RPMI7951 (cell line): ENCODE measurements around the gene PDE9A. TPM values are rescaled to one million over a fixed set of nuclear protein-coding genes. Genes with fewer than 3 reads are reported as not detected.

ENCODE experiments used
- DNase-seq: peaks from one replicate; pipeline ENCODE4 v3.0.0-alpha.2; 2012; ENCODE audit warnings: low read depth
- total RNA-seq: library from RNA; depleted of rRNA; stranded (reverse); fragments of >200 nt; shearing (Covaris generic); gene quantifications from 2 replicates; pipeline ENCODE4 v1.2.3, GENCODE V29; 2014

Gene PDE9A
- total RNA-seq, 1 experiment from 2014 or later: not detected

- no peak for DNase-seq
These were observed 4.4 kb downstream of the PDE9A start for GRCh38 chr21:42657676-42658319.

GRCh38 chr21:42658320-42659105, 5.1 kb downstream of the PDE9A start:
- DNase-seq: no peak

GRCh38 chr21:42659416-42660117, 6.1 kb downstream of the PDE9A start:
- DNase-seq: no peak

GRCh38 chr21:42660118-42660470, 6.7 kb downstream of the PDE9A start:
- no peak for DNase-seq

- no peak for DNase-seq
These were observed 8.4 kb downstream of the PDE9A start for GRCh38 chr21:42661688-42662429.

- DNase-seq: no peak
These were observed 9.2 kb downstream of the PDE9A start for GRCh38 chr21:42662430-42663199.

- no peak for DNase-seq
These were observed 9.9 kb downstream of the PDE9A start for GRCh38 chr21:42663200-42663750.

- DNase-seq: no peak
These were observed 10.6 kb downstream of the PDE9A start for GRCh38 chr21:42663860-42664535.

GRCh38 chr21:42664614-42665013, 11.2 kb downstream of the PDE9A start:
- DNase-seq: no peak

- DNase-seq: no peak
These were observed 11.6 kb downstream of the PDE9A start for GRCh38 chr21:42665026-42665425.

GRCh38 chr21:42665484-42665883, 12.1 kb downstream of the PDE9A start:
- no peak for DNase-seq

GRCh38 chr21:42666023-42666747, 12.8 kb downstream of the PDE9A start:
- no peak for DNase-seq

GRCh38 chr21:42666925-42667324, 13.5 kb downstream of the PDE9A start:
- DNase-seq: no peak

- no peak for DNase-seq
These were observed 15.0 kb downstream of the PDE9A start for GRCh38 chr21:42668298-42668992.

- no peak for DNase-seq
These were observed 15.6 kb downstream of the PDE9A start for GRCh38 chr21:42669041-42669440.

GRCh38 chr21:42670058-42670880, 16.8 kb downstream of the PDE9A start:
- DNase-seq: no peak

GRCh38 chr21:42670884-42671283, 17.5 kb downstream of the PDE9A start:
- DNase-seq: peak; percentile 24
